Kidney epithelial cell (primary cell): ENCODE data around the gene USP13. TPM values are rescaled to one million over a fixed set of nuclear protein-coding genes. Genes with fewer than 3 reads are reported as not detected.
"Not testable (repeated sequence)": the region's sequence is repeated elsewhere in the genome, so short reads cannot be mapped to it uniquely, and the experiment has no call there.

ENCODE experiments used
- DNase-seq: peaks from one replicate; pipeline ENCODE4 v3.0.0-alpha.2; 2010; ENCODE audit warnings: low read depth
- H3K27me3 ChIP-seq: 2 replicates; pipeline ENCODE4 v1.6.0; 2011; ENCODE audit warnings: low read length; ENCODE audit not compliant: control insufficient read depth, insufficient read depth
- H3K36me3 ChIP-seq: 2 replicates; pipeline ENCODE4 v1.5.1; 2011; ENCODE audit warnings: low read length; ENCODE audit not compliant: control insufficient read depth, insufficient read depth
- H3K4me3 ChIP-seq: 2 replicates; pipeline ENCODE4 v1.5.1; 2011; ENCODE audit warnings: low read depth, mild to moderate bottlenecking, control low read depth, low read length
- total RNA-seq: library from RNA; depleted of rRNA; stranded (reverse); fragments of >200 nt; gene quantifications from 2 replicates; pipeline ENCODE4 v1.2.3, GENCODE V29; 2015
- TF ChIP-seq, protein P1 (sequence below): IDR thresholded peaks from 2 replicates; pipeline ENCODE4 v1.5.1; 2011; ENCODE audit warnings: mild to moderate bottlenecking, moderate library complexity, low read length, control low read depth, inconsistent platforms; ENCODE audit not compliant: insufficient read depth, poor library complexity, severe bottlenecking

Gene USP13
- total RNA-seq, 1 donor from 2014 or later: 6.4 TPM

DNA sequence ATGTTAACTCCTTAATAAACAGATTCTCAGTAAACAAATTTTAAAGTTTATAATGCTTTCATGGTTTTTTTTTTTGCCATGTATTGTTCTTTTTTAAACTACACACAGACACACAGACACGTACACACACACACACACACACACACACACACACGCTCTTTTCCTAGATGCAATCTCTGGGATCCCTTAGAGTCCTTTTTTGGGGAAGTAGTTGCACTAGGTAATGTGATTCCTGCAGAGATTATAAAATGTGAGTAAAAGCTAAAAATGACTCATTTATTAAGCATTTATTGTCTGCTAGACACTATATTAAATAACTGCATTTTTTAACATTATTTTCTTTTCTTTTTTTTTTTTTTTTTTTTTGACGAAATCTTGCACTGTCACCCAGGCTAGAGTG, 28.4 kb upstream of the USP13 start:
- H3K36me3 ChIP-seq: no peaks in the 10 kb centered on the region
- no peak for DNase-seq

DNA sequence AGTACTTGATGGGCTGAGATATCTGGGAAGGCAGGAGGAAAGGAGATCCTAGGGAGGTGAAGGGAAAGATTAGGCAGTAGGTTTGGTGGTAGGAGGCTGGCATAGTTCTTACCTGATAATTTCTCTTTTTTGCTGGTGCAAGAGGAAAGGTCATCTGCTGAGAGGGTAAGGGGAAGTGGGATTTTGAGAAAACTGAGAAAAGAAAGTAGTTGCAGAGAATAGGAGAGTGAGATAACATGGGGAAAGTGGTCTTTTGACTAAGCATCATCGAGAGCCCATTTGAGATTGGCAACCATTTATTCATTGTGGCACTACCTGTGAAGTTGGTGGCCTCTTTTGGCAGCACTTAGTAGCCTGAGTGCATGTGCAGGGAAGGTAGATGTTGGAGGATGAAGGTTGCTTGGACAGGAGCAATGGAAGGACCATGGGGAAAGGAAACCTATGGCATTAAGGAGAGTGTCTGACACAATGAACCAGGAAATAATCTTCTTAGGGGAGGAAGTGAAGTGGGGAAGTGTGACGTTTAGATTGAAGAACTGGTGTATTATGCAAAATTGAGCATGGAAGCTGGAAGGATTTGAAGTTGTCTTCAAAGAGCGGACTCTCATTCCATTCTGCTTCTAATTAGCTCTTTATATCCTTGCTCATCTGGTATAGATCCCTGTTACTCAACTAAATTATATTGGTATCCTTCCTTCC, 21.9 kb upstream of the USP13 start:
- no peak overlapping the region for H3K4me3 ChIP-seq
- DNase-seq: no peak
- no peaks in the 10 kb centered on the region for H3K27me3 ChIP-seq
- TF ChIP-seq, protein P1, sequence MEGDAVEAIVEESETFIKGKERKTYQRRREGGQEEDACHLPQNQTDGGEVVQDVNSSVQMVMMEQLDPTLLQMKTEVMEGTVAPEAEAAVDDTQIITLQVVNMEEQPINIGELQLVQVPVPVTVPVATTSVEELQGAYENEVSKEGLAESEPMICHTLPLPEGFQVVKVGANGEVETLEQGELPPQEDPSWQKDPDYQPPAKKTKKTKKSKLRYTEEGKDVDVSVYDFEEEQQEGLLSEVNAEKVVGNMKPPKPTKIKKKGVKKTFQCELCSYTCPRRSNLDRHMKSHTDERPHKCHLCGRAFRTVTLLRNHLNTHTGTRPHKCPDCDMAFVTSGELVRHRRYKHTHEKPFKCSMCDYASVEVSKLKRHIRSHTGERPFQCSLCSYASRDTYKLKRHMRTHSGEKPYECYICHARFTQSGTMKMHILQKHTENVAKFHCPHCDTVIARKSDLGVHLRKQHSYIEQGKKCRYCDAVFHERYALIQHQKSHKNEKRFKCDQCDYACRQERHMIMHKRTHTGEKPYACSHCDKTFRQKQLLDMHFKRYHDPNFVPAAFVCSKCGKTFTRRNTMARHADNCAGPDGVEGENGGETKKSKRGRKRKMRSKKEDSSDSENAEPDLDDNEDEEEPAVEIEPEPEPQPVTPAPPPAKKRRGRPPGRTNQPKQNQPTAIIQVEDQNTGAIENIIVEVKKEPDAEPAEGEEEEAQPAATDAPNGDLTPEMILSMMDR: no peak
- no peaks in the 10 kb centered on the region for H3K36me3 ChIP-seq

More for the DNA sequence above, 28.4 kb upstream of the USP13 start:
- Histone ChIP-seq H3K4me3 (no peak overlapping the region), H3K27me3 (no peaks in the 10 kb centered on the region)
- TF ChIP-seq, protein P1: no peak

DNA sequence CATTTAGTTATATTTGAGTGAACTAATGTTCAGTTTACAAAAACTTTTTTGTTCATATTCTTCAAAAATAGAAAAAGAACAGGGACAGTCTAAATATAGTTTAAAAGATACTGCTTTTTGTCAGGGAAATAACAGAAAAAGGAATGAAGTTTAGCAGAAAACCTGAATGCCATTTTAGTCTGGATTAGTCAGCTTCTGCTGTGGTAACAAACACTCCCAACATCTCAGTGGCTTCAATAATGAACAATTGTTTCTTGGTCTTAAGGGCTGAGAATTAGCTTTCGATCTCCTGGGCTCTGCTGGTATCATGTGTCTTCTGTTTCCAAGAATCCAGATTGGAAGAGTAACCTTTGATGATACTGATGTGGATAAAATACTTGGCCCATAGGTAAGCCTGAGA, 12.4 kb upstream of the USP13 start:
- Histone ChIP-seq H3K36me3 (no peaks in the 10 kb centered on the region), H3K4me3 (no peak overlapping the region), H3K27me3 (no peaks in the 10 kb centered on the region)
- no peak for DNase-seq
- TF ChIP-seq, protein P1: no peak

DNA sequence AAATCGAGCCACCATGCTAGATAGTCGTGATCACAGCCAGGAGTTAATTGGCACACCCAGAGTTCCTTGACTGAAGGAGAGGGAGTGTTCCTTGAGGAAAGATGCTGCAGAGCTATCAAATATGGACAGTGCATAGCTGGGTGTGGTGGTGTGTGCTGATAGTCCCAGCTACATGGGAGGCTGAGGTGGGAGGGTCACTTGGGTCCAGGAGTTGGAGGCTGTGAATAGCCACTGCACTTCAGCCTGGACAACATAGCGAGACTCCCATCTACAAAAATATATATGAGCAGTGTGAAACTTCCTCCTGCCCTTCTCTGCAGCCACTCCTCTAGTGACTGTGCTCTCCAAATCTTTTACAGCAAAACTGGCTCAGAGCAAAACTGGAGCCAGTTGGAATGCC, 10.0 kb upstream of the USP13 start:
- TF ChIP-seq, protein P1: no peak
- Histone ChIP-seq H3K36me3 (no peaks in the 10 kb centered on the region), H3K27me3 (no peaks in the 10 kb centered on the region), H3K4me3 (no peak overlapping the region)
- no peak for DNase-seq

DNA sequence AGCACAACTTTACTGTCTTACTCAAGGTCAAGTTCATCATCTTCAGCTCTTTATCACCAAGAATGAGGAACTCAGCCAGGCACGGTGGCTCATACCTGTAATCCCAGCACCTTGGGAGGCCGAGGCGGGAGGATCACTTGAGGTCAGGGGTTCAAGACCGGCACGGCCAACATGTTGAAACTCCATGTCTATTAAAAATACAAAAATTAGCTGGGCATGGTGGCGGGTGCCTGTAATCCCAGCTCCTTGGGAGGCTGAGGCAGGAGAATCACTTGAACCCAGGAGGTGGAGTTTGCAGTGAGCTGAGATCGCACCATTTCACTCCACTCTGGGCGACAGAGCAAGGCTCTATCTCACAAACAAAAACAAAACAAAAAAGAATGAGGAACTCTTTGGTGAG, 9.0 kb upstream of the USP13 start:
- H3K4me3 ChIP-seq, H3K36me3 ChIP-seq, DNase-seq, H3K27me3 ChIP-seq: not testable (repeated sequence)

DNA sequence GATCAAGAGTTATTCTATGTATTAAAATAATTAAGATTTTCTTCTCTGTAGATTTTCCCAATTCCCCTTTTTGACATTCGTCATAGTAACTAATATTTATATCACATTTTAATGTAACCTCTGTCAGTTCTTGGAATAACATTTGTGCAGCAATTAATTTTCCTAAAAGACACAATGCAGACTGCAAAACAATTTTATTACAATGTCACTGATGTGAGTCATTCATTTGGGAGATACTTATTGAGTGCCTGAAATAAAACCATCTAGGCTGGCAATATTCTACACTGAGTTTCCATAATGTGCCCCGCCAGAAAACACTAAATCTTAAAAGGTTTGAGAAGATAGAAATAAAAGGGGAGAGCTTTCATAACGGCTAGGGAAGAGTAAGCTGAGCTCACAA, 6.7 kb upstream of the USP13 start:
- TF ChIP-seq, protein P1: no peak
- no peaks in the 10 kb centered on the region for H3K36me3 ChIP-seq

More for the DNA sequence above, 6.7 kb upstream of the USP13 start:
- no peak overlapping the region for H3K4me3 ChIP-seq
- no peaks in the 10 kb centered on the region for H3K27me3 ChIP-seq
- no peak for DNase-seq
